ENCODE data around the gene TNRC6B.

DNA sequence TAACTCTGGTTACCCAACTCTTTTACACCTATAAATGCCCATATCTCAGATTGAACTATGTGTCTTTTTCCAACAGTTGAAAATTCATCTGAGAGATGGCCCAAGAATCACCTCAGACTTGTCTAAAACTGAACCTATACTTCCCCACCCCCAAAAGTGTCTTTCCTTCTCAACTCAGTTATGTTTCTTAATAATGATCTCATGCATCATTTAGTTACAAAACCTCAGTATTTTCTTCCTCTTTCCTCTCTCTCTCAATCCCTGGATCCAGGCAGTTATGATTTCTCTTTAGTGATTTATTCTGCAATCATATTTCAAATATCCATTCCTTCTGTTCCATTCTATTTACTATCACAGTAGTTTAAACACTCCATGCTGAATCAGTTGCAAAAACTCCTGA lies 136.3 kb downstream of the TNRC6B start:
- TF ChIP-seq, protein P1, sequence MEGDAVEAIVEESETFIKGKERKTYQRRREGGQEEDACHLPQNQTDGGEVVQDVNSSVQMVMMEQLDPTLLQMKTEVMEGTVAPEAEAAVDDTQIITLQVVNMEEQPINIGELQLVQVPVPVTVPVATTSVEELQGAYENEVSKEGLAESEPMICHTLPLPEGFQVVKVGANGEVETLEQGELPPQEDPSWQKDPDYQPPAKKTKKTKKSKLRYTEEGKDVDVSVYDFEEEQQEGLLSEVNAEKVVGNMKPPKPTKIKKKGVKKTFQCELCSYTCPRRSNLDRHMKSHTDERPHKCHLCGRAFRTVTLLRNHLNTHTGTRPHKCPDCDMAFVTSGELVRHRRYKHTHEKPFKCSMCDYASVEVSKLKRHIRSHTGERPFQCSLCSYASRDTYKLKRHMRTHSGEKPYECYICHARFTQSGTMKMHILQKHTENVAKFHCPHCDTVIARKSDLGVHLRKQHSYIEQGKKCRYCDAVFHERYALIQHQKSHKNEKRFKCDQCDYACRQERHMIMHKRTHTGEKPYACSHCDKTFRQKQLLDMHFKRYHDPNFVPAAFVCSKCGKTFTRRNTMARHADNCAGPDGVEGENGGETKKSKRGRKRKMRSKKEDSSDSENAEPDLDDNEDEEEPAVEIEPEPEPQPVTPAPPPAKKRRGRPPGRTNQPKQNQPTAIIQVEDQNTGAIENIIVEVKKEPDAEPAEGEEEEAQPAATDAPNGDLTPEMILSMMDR (IDR thresholded peaks at IDR 0.05), result no peak
- TF ChIP-seq EP300 (IDR thresholded peaks at IDR 0.05) (no peak), POLR2A (IDR thresholded peaks at IDR 0.05; ENCODE audit: low read depth) (no peak)
